Astrocyte of the cerebellum (primary cell): ENCODE results near the gene SIT1.
A peak's percentile ranks its signal among the peaks of the same experiment; 100 is the strongest.
"Not testable (repeated sequence)": the region's sequence is repeated elsewhere in the genome, so short reads cannot be mapped to it uniquely, and the experiment has no call there.

ENCODE experiments used
- DNase-seq: peaks from one replicate; pipeline ENCODE4 v3.0.0-alpha.2; 2011; ENCODE audit warnings: low read depth
- H3K4me3 ChIP-seq: 2 replicates; pipeline ENCODE4 v1.5.1; 2011; ENCODE audit warnings: mild to moderate bottlenecking, low read depth, low read length, moderate library complexity
- CTCF ChIP-seq: IDR thresholded peaks from 2 replicates; pipeline ENCODE4 v1.5.1; 2012; ENCODE audit warnings: low read length, low read depth, moderate library complexity, mild to moderate bottlenecking; ENCODE audit errors: missing control alignments
- in situ Hi-C: cut with HindIII; loops from 2 replicates; pipeline ENCODE4 v1.10.0; 2017; ENCODE audit warnings: low sequenced_read_pairs

Gene SIT1

GRCh38 chr9:35618854-35619799 lies 31.6 kb downstream of the SIT1 start:
- DNase-seq, result no peak
- H3K4me3 ChIP-seq, result no peak overlapping the region
- in situ Hi-C loops, result no loop called here
- TF ChIP-seq CTCF, result no peak

- in situ Hi-C loops, result no loop called here
- H3K4me3 ChIP-seq, result peak within 1 kb of the TSS; percentile 29
- TF ChIP-seq CTCF, result no peak
- DNase-seq, result no peak
These were observed 32.4 kb downstream of the SIT1 start, which contains the start of gene CD72 for GRCh38 chr9:35618325-35618727. Gene CD72 (minus strand): TSS chr9:35618413. CDS start chr9:35618303, 110 bp downstream.

GRCh38 chr9:35617548-35617947 lies 33.2 kb downstream of the SIT1 start:
- no peak for DNase-seq
- in situ Hi-C loops, result no loop called here
- no peak overlapping the region for H3K4me3 ChIP-seq

GRCh38 chr9:35616681-35617459 lies 33.9 kb downstream of the SIT1 start:
- no peak for TF ChIP-seq CTCF
- in situ Hi-C loops, result no loop called here
- no peak for DNase-seq
- H3K4me3 ChIP-seq, result peak overlapping the region; percentile 29

More at GRCh38 chr9:35617548-35617947, 33.2 kb downstream of the SIT1 start:
- no peak for TF ChIP-seq CTCF

- no peak for DNase-seq
- TF ChIP-seq CTCF, result no peak
- no peak overlapping the region for H3K4me3 ChIP-seq
- in situ Hi-C loops, result no loop called here
These were observed 34.6 kb downstream of the SIT1 start for GRCh38 chr9:35615981-35616680.

GRCh38 chr9:35612843-35613242 lies 37.9 kb downstream of the SIT1 start:
- no peak for TF ChIP-seq CTCF
- no peak overlapping the region for H3K4me3 ChIP-seq
- no peak for DNase-seq
- in situ Hi-C loops, result no loop called here

- in situ Hi-C loops, DNase-seq, H3K4me3 ChIP-seq: not testable (repeated sequence)
These were observed 38.7 kb downstream of the SIT1 start for GRCh38 chr9:35612066-35612465.
